Small intestine (tissue), 7 donors: ENCODE data around the gene DST. TPM values are rescaled to one million over a fixed set of nuclear protein-coding genes. Genes with fewer than 3 reads are reported as not detected.
A peak's percentile ranks its signal among the peaks of the same experiment; 100 is the strongest.

Experiments
- DNase-seq, 2 donors: peaks; one replicate each; pipeline versions ENCODE4 v3.0.0 to v3.0.0-alpha.2; 2013
- FAIRE-seq: peaks from 2 replicates; lab custom pipeline; 2012; peaks lifted over from hg19 to GRCh38; lab: Jason Lieb, UNC
- H3K27ac ChIP-seq, 3 donors: one replicate each; pipeline ENCODE4 v1.5.1; 2013; ENCODE audit warnings: low read length in 2 of 3, mild to moderate bottlenecking in 2 of 3, control low read depth in 1 of 3, inconsistent platforms in 1 of 3, low read depth in 1 of 3, moderate library complexity in 1 of 3
- H3K27me3 ChIP-seq, 3 donors: one replicate each; pipeline ENCODE4 v1.6.1; 2013; ENCODE audit warnings: low read length in 3 of 3, inconsistent platforms in 1 of 3; ENCODE audit not compliant: control insufficient read depth in 3 of 3, insufficient read depth in 3 of 3
- H3K36me3 ChIP-seq, 3 donors: one replicate each; pipeline ENCODE4 v1.6.1; 2013; ENCODE audit warnings: low read length in 3 of 3, inconsistent platforms in 1 of 3, low read depth in 1 of 3, mild to moderate bottlenecking in 1 of 3, moderate library complexity in 1 of 3; ENCODE audit not compliant: control insufficient read depth in 3 of 3, insufficient read depth in 2 of 3
- H3K4me1 ChIP-seq, 3 donors: one replicate each; pipeline ENCODE4 v1.6.1; 2013; ENCODE audit warnings: low read length in 2 of 3, inconsistent platforms in 1 of 3, low read depth in 1 of 3, mild to moderate bottlenecking in 1 of 3, moderate library complexity in 1 of 3; ENCODE audit not compliant: control insufficient read depth in 3 of 3, insufficient read depth in 2 of 3
- H3K4me3 ChIP-seq, 3 donors: one replicate each; pipeline ENCODE4 v1.5.1; 2013; ENCODE audit warnings: low read length in 3 of 3, control low read depth in 1 of 3, inconsistent platforms in 1 of 3, low read depth in 1 of 3, mild to moderate bottlenecking in 1 of 3, moderate library complexity in 1 of 3
- H3K9me3 ChIP-seq, 2 donors: one replicate each; pipeline ENCODE4 v1.6.1; 2013; ENCODE audit warnings: low read depth in 1 of 2, low read length in 1 of 2; ENCODE audit not compliant: control insufficient read depth in 2 of 2, insufficient read depth in 1 of 2
- WGBS, 3 donors: extraction: QIAGEN DNeasy Blood & Tissue Kit; methylation state at CpG; one replicate each; pipeline ENCODE4 v1.1.7; 2013; 5-methylcytosine and 5-hydroxymethylcytosine counted together
- polyA plus RNA-seq, 4 donors: library from polyadenylated mRNA; stranded (reverse) in 3 of 4; unstranded in 1 of 4; fragments of 200-250 nt in 3 of 4; fragments of 120-200 nt in 1 of 4; gene quantifications; one replicate each; pipeline versions ENCODE4 v1.2.1 to v1.2.3, GENCODE V29; 2013
- donor health status: healthy with polysubstance abuse.
- donor health status: control.
- donor health status: control.
- donor health status: Bipolar disorder and iron deficiency.
- donor health status: healthy.

Gene DST
- polyA plus RNA-seq, 4 donors: 40.5 to 192 (median 78.2) TPM

GRCh38 chr6:56616967-56617366, 25.7 kb downstream of the DST start:
- Histone ChIP-seq H3K4me1 (no peaks in the 10 kb centered on the region), H3K36me3 (peaks cover 4 to 11% (median 10%) of the 10 kb centered on the region in 3 donors), H3K4me3 (no peak overlapping the region), H3K9me3 (no peaks in the 10 kb centered on the region), H3K27ac (no peak overlapping the region), H3K27me3 (no peaks in the 10 kb centered on the region)
- DNase-seq: no peak
- no peak for FAIRE-seq
- WGBS, 3 donors: 89 to 95% (median 92%) methylated on average over 5 of the region's 5 CpGs

- FAIRE-seq (no peak), DNase-seq (no peak)
- Histone ChIP-seq H3K36me3 (peaks cover 0 to 11% (median 8%) of the 10 kb centered on the region in 3 donors), H3K27me3 (no peaks in the 10 kb centered on the region), H3K9me3 (no peaks in the 10 kb centered on the region), H3K27ac (no peak overlapping the region), H3K4me1 (no peaks in the 10 kb centered on the region), H3K4me3 (no peak overlapping the region)
- 78 to 80% (median 79%) methylated on average over 6 of the region's 6 CpGs for WGBS, 3 donors
These were observed 29.3 kb downstream of the DST start for GRCh38 chr6:56613247-56613851.

DNA sequence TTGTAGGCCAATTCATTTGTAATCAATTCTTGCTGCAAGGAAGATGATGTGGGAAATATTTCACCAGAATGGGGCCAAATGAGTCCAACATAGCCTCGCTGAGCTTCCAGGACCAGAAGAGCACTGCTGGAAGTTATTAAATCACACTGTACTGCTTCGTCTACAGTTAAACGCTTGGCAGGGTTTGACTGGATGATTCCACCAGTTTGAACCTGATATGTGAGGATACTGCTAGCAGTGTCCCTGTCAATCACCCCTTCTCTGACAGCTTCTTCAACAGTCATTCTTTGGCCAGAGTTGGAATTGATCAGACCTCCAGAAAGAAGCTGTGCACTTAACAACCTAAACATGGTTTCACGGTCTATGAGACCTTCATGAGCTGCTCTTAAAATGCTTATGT, 34.4 kb downstream of the DST start:
- H3K27ac ChIP-seq: no peak overlapping the region
- WGBS, 3 donors: 89 to 95% (median 93%) methylated on average over 4 of the region's 4 CpGs
- H3K36me3 ChIP-seq: peaks cover 0 to 3% (median 2%) of the 10 kb centered on the region in 3 donors
- H3K27me3 ChIP-seq: no peaks in the 10 kb centered on the region
- FAIRE-seq (no peak), DNase-seq (no peak)
- H3K4me3 ChIP-seq: no peak overlapping the region
- no peaks in the 10 kb centered on the region for H3K4me1 ChIP-seq
- H3K9me3 ChIP-seq: no peaks in the 10 kb centered on the region

DNA sequence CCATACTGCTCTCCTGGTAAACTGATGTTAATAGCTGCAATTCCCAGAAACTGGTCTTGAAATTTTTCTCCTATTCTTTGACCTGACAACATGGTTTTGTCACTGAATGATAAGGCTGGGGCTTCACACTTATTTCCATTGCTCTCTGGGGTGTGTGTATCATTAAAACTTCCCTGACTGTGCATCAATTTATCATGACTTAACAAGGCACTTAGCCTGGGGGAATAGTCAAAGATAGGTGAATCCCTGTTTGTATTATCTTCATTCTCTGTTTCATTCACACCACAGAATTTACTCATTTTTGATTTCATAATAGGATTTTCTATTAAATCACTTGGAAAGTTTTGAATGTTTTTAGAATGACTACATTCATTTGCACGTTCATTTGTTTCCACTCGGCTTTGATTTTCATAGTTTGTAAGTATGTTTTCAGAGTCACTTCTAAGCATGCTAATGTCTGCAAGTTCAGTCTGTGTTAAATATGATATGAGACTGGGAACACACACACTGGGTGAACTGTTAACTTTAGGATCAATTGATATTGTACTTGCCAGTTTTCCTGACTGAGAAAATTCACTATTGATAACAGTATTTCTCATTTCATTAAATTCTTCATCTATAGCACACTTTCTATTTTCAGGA, 35.5 kb downstream of the DST start:
- Histone ChIP-seq H3K4me3 (no peak overlapping the region), H3K27me3 (no peaks in the 10 kb centered on the region), H3K9me3 (no peaks in the 10 kb centered on the region), H3K4me1 (no peaks in the 10 kb centered on the region), H3K27ac (no peak overlapping the region), H3K36me3 (peaks cover 0 to 5% (median 2%) of the 10 kb centered on the region in 3 donors)
- DNase-seq: no peak
- FAIRE-seq: no peak
- WGBS, 3 donors: 85 to 90% (median 87%) methylated on average over 2 of the region's 2 CpGs

DNA sequence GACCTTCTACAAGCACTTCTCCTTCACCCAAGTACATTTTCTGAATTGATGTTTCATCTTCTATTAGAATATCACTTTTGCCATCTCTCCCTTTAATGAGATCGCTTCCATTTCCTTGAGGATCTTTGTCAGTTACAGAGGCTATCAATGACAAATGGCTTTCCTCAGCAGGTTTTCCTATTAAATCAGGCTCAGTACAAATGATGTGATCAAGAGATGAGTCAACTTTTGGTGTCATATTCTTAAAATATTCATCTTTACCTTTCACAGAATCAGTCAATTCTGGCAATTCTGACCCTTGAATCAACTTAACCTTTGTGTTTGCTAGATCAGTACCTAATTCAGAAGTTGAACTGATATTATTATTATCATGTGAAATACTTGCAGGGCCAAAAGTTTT, 37.3 kb downstream of the DST start:
- peaks cover 0 to 4% (median 2%) of the 10 kb centered on the region in 3 donors for H3K36me3 ChIP-seq
- H3K27me3 ChIP-seq: no peaks in the 10 kb centered on the region
- no peak overlapping the region for H3K27ac ChIP-seq
- DNase-seq: no peak
- no peak for FAIRE-seq
- WGBS, 3 donors: 80 to 100% (median 92%) methylated on average over 1 of the region's 1 CpG
- no peaks in the 10 kb centered on the region for H3K9me3 ChIP-seq
- H3K4me1 ChIP-seq: no peaks in the 10 kb centered on the region
- H3K4me3 ChIP-seq: no peak overlapping the region

- DNase-seq (no peak), FAIRE-seq (no peak)
- Histone ChIP-seq H3K27me3 (no peaks in the 10 kb centered on the region), H3K36me3 (peaks cover 0 to 4% (median 2%) of the 10 kb centered on the region in 3 donors), H3K27ac (no peak overlapping the region), H3K4me1 (no peaks in the 10 kb centered on the region), H3K4me3 (no peak overlapping the region), H3K9me3 (no peaks in the 10 kb centered on the region)
- WGBS, 3 donors: 81 to 92% (median 89%) methylated on average over 1 of the region's 1 CpG
These were observed 38.5 kb downstream of the DST start for GRCh38 chr6:56604186-56604585.

- WGBS, 3 donors: 61 to 74% (median 73%) methylated on average over 2 of the region's 2 CpGs
- Histone ChIP-seq H3K36me3 (peaks cover 0 to 8% (median 6%) of the 10 kb centered on the region in 3 donors), H3K27me3 (no peaks in the 10 kb centered on the region), H3K4me3 (no peak overlapping the region), H3K9me3 (no peaks in the 10 kb centered on the region), H3K27ac (no peak overlapping the region), H3K4me1 (no peaks in the 10 kb centered on the region)
- FAIRE-seq (no peak), DNase-seq (no peak)
These were observed 41.3 kb downstream of the DST start for GRCh38 chr6:56601390-56601789.

GRCh38 chr6:56595490-56596122, 47.1 kb downstream of the DST start:
- Histone ChIP-seq H3K9me3 (no peaks in the 10 kb centered on the region), H3K36me3 (peaks cover 2 to 20% (median 12%) of the 10 kb centered on the region in 3 donors), H3K27ac (no peak overlapping the region), H3K4me3 (no peak overlapping the region), H3K27me3 (no peaks in the 10 kb centered on the region), H3K4me1 (no peaks in the 10 kb centered on the region)
- WGBS, 3 donors: 44 to 55% (median 47%) methylated on average over 6 of the region's 6 CpGs
- FAIRE-seq (no peak), DNase-seq (peak; percentile 49 to 66)
